NCI-H82 (cell line): ENCODE data around the gene IL23R.
A peak's percentile ranks its signal among the peaks of the same experiment; 100 is the strongest.

Experiments
- DNase-seq: peaks from one replicate; lab custom pipeline; 2025; lab: John Stamatoyannopoulos, UW

Gene IL23R

DNA sequence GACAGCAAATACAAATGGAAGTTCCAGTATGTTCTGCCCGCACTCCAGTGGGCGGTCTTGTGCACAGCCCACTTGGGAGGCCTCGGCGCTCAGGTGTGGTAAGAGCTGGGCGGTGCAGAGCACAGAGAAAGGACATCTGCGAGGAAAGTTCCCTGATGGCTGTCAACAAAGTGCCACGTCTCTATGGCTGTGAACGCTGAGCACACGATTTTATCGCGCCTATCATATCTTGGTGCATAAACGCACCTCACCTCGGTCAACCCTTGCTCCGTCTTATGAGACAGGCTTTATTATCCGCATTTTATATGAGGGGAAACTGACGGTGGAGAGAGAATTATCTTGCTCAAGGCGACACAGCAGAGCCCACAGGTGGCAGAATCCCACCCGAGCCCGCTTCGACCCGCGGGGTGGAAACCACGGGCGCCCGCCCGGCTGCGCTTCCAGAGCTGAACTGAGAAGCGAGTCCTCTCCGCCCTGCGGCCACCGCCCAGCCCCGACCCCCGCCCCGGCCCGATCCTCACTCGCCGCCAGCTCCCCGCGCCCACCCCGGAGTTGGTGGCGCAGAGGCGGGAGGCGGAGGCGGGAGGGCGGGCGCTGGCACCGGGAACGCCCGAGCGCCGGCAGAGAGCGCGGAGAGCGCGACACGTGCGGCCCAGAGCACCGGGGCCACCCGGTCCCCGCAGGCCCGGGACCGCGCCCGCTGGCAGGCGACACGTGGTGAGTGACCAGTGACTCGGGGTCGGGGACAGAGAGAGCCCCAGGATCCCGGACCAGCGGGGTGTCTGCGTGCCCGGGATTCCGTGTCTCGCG, 141.2 kb downstream of the IL23R start, which contains the start of gene IL12RB2:
IL12RB2 (plus strand) TSS at position 623 of the 810 bp plus-strand sequence. CDS start 12,496 bp downstream, outside the sequence.
- peak; percentile 45 for DNase-seq

DNA sequence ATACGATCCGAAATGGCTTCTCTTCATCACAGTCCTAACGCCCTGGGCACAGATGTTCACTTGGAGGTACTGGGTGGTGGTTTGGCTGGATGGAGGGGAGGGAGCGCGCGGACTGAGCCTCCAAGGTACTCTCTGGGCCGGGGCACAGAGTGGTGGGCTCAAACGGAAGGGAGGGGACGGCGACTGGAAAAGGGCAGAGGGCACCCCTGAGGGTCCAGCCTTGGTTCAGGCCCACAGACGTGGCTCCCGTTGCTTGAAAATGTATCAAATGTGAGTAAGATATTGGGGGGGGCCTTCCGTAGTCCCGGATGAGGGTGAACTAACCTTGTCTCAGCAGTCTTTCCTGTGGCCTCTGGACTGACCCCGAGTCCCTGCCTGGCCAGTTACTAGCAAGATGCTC, 141.9 kb downstream of the IL23R start:
- DNase-seq = peak; percentile 21
